Kidney epithelial cell (primary cell): ENCODE results near the gene CUL3. TPM values are rescaled to one million over a fixed set of nuclear protein-coding genes. Genes with fewer than 3 reads are reported as not detected.

Experiments
- DNase-seq: peaks from one replicate; pipeline ENCODE4 v3.0.0-alpha.2; 2010; ENCODE audit warnings: low read depth
- H3K27me3 ChIP-seq: 2 replicates; pipeline ENCODE4 v1.6.0; 2011; ENCODE audit warnings: low read length; ENCODE audit not compliant: control insufficient read depth, insufficient read depth
- H3K36me3 ChIP-seq: 2 replicates; pipeline ENCODE4 v1.5.1; 2011; ENCODE audit warnings: low read length; ENCODE audit not compliant: control insufficient read depth, insufficient read depth
- H3K4me3 ChIP-seq: 2 replicates; pipeline ENCODE4 v1.5.1; 2011; ENCODE audit warnings: low read depth, mild to moderate bottlenecking, control low read depth, low read length
- CTCF ChIP-seq: IDR thresholded peaks from 2 replicates; pipeline ENCODE4 v1.5.1; 2011; ENCODE audit warnings: mild to moderate bottlenecking, moderate library complexity, low read length, control low read depth, inconsistent platforms; ENCODE audit not compliant: insufficient read depth, poor library complexity, severe bottlenecking
- total RNA-seq: library from RNA; depleted of rRNA; stranded (reverse); fragments of >200 nt; gene quantifications from 2 replicates; pipeline ENCODE4 v1.2.3, GENCODE V29; 2015

CUL3 gene
- total RNA-seq, 1 donor from 2014 or later: 53.3 TPM

- H3K36me3 ChIP-seq: peaks cover 1% of the 10 kb centered on the region
- no peak for DNase-seq
- H3K4me3 ChIP-seq: no peak overlapping the region
- TF ChIP-seq CTCF: no peak
- no peaks in the 10 kb centered on the region for H3K27me3 ChIP-seq
These were observed 19.6 kb downstream of the CUL3 start for GRCh38 chr2:224565452-224566035.

GRCh38 chr2:224563537-224563936 lies 21.6 kb downstream of the CUL3 start:
- Histone ChIP-seq H3K4me3 (no peak overlapping the region), H3K27me3 (no peaks in the 10 kb centered on the region), H3K36me3 (peaks cover 1% of the 10 kb centered on the region)
- DNase-seq: no peak
- no peak for TF ChIP-seq CTCF

GRCh38 chr2:224562831-224563230 lies 22.3 kb downstream of the CUL3 start:
- H3K27me3 ChIP-seq: no peaks in the 10 kb centered on the region
- no peak for DNase-seq
- peaks cover 1% of the 10 kb centered on the region for H3K36me3 ChIP-seq
- TF ChIP-seq CTCF: no peak
- H3K4me3 ChIP-seq: no peak overlapping the region

- H3K4me3 ChIP-seq: no peak overlapping the region
- DNase-seq: no peak
- no peak for TF ChIP-seq CTCF
- no peaks in the 10 kb centered on the region for H3K27me3 ChIP-seq
- H3K36me3 ChIP-seq: peaks cover 1% of the 10 kb centered on the region
These were observed 23.7 kb downstream of the CUL3 start for GRCh38 chr2:224561234-224562005.

GRCh38 chr2:224560549-224560948 lies 24.6 kb downstream of the CUL3 start:
- Histone ChIP-seq H3K27me3 (no peaks in the 10 kb centered on the region), H3K36me3 (peaks cover 1% of the 10 kb centered on the region), H3K4me3 (no peak overlapping the region)
- no peak for DNase-seq
- TF ChIP-seq CTCF: no peak

GRCh38 chr2:224557610-224558009 lies 27.6 kb downstream of the CUL3 start:
- Histone ChIP-seq H3K27me3 (no peaks in the 10 kb centered on the region), H3K4me3 (no peak overlapping the region), H3K36me3 (no peaks in the 10 kb centered on the region)
- DNase-seq: no peak
- no peak for TF ChIP-seq CTCF
